Body of pancreas (tissue), 4 donors: ENCODE measurements around the gene UST. TPM values are rescaled to one million over a fixed set of nuclear protein-coding genes. Genes with fewer than 3 reads are reported as not detected.

Experiments
- ATAC-seq: fragments of 150-250 bp; one replicate; pipeline ENCODE4 v1.9.1; 2016
- DNase-seq, 4 donors: peaks; one replicate each; pipeline ENCODE4 v3.0.0-alpha.2; 2019
- H3K27ac ChIP-seq, 4 donors: fragments of 200-600 bp; sonication (generic); 1 replicate in 3 of 4; 2 replicates in 1 of 4; pipeline versions ENCODE4 v1.5.1 to v1.6.1; 2016 to 2019; ENCODE audit warnings: mild to moderate bottlenecking in 1 of 4, mixed read lengths in 1 of 4, moderate library complexity in 1 of 4
- H3K27me3 ChIP-seq, 2 donors: fragments of 200-600 bp; sonication (generic); one replicate each; pipeline ENCODE4 v1.6.0; 2016; ENCODE audit warnings: mild to moderate bottlenecking in 1 of 2
- H3K36me3 ChIP-seq, 2 donors: fragments of 200-600 bp; sonication (generic); replicated peaks in 1 of 2; 2 replicates each; pipeline ENCODE4 v1.5.1; 2016; ENCODE audit warnings: low read depth in 2 of 2; ENCODE audit not compliant: insufficient read depth in 1 of 2
- H3K4me1 ChIP-seq: fragments of 200-600 bp; sonication (generic); one replicate; pipeline ENCODE4 v1.6.0; 2016
- H3K4me3 ChIP-seq, 2 donors: fragments of 200-600 bp; sonication (generic); 1 replicate in 1 of 2; 2 replicates in 1 of 2; pipeline ENCODE4 v1.5.1; 2016 to 2019
- H3K9me3 ChIP-seq, 3 donors: fragments of 200-600 bp; sonication (generic); 1 replicate in 2 of 3; 2 replicates in 1 of 3; pipeline ENCODE4 v1.5.1; 2016
- POLR2A ChIP-seq, 3 donors: fragments of 450-650 bp; IDR thresholded peaks; one replicate each; pipeline ENCODE4 v1.6.1; 2016; ENCODE audit warnings: antibody characterized with exemption in 3 of 3, mild to moderate bottlenecking in 2 of 3
- WGBS, 2 donors: methylation state at CpG; one replicate each; pipeline ENCODE4 v1.1.5; 2017; 5-methylcytosine and 5-hydroxymethylcytosine counted together
- intact Hi-C: fragments of 100-400 bp; cut with DNase I; formaldehyde crosslinking; loops from one replicate; pipeline ENCODE4 v1.15.1; 2023
- total RNA-seq, 2 donors: library from RNA; depleted of rRNA; stranded (reverse); fragments of >200 nt; gene quantifications; one replicate each; pipeline ENCODE4 v1.1.0, GENCODE V29; 2016
- TF ChIP-seq, protein P1 (sequence below), 7 experiments: fragments of 450-650 bp in 4 of 7; fragments of 200-600 bp in 3 of 7; sonication (generic) in 3 of 7; IDR thresholded peaks; one replicate each; pipeline ENCODE4 v1.5.1; 2016 to 2019; ENCODE audit warnings: antibody characterized with exemption in 7 of 7

Gene UST
- total RNA-seq, 2 donors from 2014 or later, result 11.4 to 28.3 TPM

DNA sequence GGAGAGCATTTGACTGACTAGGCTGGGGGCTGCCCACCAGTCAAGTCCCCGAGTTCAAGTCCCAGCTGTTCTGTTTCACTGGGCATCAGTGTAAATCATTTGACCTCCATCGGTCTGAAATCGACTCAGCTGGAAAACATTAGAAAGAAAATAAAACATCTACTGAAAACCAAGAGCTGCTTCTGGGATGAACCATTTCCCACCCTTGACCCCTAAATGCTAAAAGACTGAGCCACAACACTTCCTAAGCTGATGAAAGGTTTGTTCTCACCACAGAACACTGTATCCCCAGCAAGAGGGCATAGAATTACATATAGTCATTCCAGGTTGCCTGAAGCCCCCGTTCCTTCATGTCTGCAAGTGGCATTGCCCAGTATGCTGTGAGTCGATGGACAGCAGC, 333.7 kb downstream of the UST start:
- WGBS, 2 donors, result 54 to 58% methylated on average over 5 of the region's 5 CpGs
- DNase-seq (no peak), ATAC-seq (no peak)
- Histone ChIP-seq H3K36me3 (no peaks in the 10 kb centered on the region), H3K9me3 (no peaks in the 10 kb centered on the region), H3K27me3 (no peaks in the 10 kb centered on the region), H3K4me1 (peaks cover 70% of the 10 kb centered on the region), H3K27ac (peak overlapping the region in 3 of 4 donors; percentile 31 to 51 (median 43)), H3K4me3 (no peak overlapping the region)
- intact Hi-C loops, result loop anchor here (5.0 kb wide), 1 partner anchor 347 kb away; no protein-coding TSS in a partner anchor
- TF ChIP-seq POLR2A (IDR thresholded peaks at IDR 0.05), result no peak
- TF ChIP-seq, protein P1, sequence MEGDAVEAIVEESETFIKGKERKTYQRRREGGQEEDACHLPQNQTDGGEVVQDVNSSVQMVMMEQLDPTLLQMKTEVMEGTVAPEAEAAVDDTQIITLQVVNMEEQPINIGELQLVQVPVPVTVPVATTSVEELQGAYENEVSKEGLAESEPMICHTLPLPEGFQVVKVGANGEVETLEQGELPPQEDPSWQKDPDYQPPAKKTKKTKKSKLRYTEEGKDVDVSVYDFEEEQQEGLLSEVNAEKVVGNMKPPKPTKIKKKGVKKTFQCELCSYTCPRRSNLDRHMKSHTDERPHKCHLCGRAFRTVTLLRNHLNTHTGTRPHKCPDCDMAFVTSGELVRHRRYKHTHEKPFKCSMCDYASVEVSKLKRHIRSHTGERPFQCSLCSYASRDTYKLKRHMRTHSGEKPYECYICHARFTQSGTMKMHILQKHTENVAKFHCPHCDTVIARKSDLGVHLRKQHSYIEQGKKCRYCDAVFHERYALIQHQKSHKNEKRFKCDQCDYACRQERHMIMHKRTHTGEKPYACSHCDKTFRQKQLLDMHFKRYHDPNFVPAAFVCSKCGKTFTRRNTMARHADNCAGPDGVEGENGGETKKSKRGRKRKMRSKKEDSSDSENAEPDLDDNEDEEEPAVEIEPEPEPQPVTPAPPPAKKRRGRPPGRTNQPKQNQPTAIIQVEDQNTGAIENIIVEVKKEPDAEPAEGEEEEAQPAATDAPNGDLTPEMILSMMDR (IDR thresholded peaks at IDR 0.05), result no peak

DNA sequence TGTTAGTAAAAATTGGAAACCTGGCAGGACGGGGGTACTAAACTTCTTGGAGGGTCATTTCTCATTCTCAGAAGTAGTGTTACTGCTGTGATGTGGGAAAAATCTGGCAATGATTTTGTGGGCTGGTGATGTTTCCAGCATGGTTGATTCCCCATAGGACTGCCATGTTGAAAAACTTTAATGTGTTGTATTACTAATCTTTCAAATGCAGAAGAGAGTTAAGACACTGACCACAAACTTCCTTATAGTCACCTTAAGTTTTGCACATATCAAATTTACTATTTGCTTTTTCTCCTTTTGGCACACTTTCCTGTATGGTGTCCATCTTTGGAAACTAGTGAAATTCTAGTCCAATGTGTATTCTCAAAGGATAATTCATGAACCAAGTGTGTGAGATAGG, 334.5 kb downstream of the UST start:
- no peak overlapping the region for H3K27ac ChIP-seq

GRCh38 chr6:149082320-149082719, 335.5 kb downstream of the UST start:
- peak; percentile 72 for ATAC-seq
- Histone ChIP-seq H3K27ac (no peak overlapping the region), H3K27me3 (no peaks in the 10 kb centered on the region), H3K36me3 (no peaks in the 10 kb centered on the region), H3K9me3 (no peaks in the 10 kb centered on the region), H3K4me3 (no peak overlapping the region), H3K4me1 (peaks cover 55% of the 10 kb centered on the region)
- intact Hi-C loops, result loop anchor here (5.0 kb wide), 1 partner anchor 345 kb away; no protein-coding TSS in a partner anchor
- TF ChIP-seq POLR2A (IDR thresholded peaks at IDR 0.05), result no peak
- TF ChIP-seq, protein P1 (IDR thresholded peaks at IDR 0.05), result peak; percentile 46 to 87 (median 84)
- 20 to 21% methylated on average over 6 of the region's 6 CpGs for WGBS, 2 donors
- peak; percentile 81 to 92 (median 88) for DNase-seq

More for the DNA sequence above, 334.5 kb downstream of the UST start:
- TF ChIP-seq, protein P1 (IDR thresholded peaks at IDR 0.05), result no peak
- DNase-seq, result no peak
- peaks cover 62% of the 10 kb centered on the region for H3K4me1 ChIP-seq
- no peaks in the 10 kb centered on the region for H3K36me3 ChIP-seq
- intact Hi-C loops, result loop anchor here (5.0 kb wide), 1 partner anchor 346 kb away; no protein-coding TSS in a partner anchor
- H3K9me3 ChIP-seq, result no peaks in the 10 kb centered on the region
- H3K27me3 ChIP-seq, result no peaks in the 10 kb centered on the region
- 94 to 95% methylated on average over 1 of the region's 1 CpG for WGBS, 2 donors
- no peak overlapping the region for H3K4me3 ChIP-seq
- ATAC-seq, result no peak

GRCh38 chr6:149084026-149084425, 337.2 kb downstream of the UST start:
- Histone ChIP-seq H3K36me3 (no peaks in the 10 kb centered on the region), H3K4me1 (peaks cover 42% of the 10 kb centered on the region), H3K4me3 (no peak overlapping the region), H3K27me3 (no peaks in the 10 kb centered on the region), H3K9me3 (no peaks in the 10 kb centered on the region), H3K27ac (no peak overlapping the region)
- TF ChIP-seq, protein P1 (IDR thresholded peaks at IDR 0.05), result no peak
- no peak for TF ChIP-seq POLR2A (IDR thresholded peaks at IDR 0.05)
- ATAC-seq (no peak), DNase-seq (no peak)
- intact Hi-C loops, result loop anchor here (5.0 kb wide), 1 partner anchor 343 kb away; no protein-coding TSS in a partner anchor
